RWPE2 (cell line): ENCODE data around the gene MRPS31.
"Not testable (repeated sequence)": the region's sequence is repeated elsewhere in the genome, so short reads cannot be mapped to it uniquely, and the experiment has no call there.

Experiments used
- ATAC-seq: fragments of 200-7000 bp; cut with Tn5 transposase; 3 replicates; pipeline ENCODE4 v1.9.1; 2021; ENCODE audit warnings: low read depth
- DNase-seq: peaks from one replicate; pipeline ENCODE4 v3.0.0-alpha.2; 2020; ENCODE audit warnings: low spot score
- H3K27ac ChIP-seq: fragments of 450-650 bp; 2 replicates; pipeline ENCODE4 v1.5.1; 2017; ENCODE audit warnings: mild to moderate bottlenecking; ENCODE audit not compliant: poor library complexity, severe bottlenecking
- H3K27me3 ChIP-seq: fragments of 250-450 bp; sonication (Bioruptor Pico); 2 replicates; pipeline ENCODE4 v1.5.1; 2021; ENCODE audit warnings: mild to moderate bottlenecking, moderate library complexity; ENCODE audit not compliant: insufficient read depth, poor library complexity, severe bottlenecking
- H3K36me3 ChIP-seq: fragments of 250-450 bp; sonication (Bioruptor Pico); 2 replicates; pipeline ENCODE4 v1.5.1; 2020; ENCODE audit warnings: low read depth, mild to moderate bottlenecking, moderate library complexity
- H3K4me1 ChIP-seq: fragments of 250-450 bp; sonication (Bioruptor Pico); 2 replicates; pipeline ENCODE4 v1.5.1; 2021; ENCODE audit warnings: mild to moderate bottlenecking, moderate library complexity; ENCODE audit not compliant: insufficient read depth, poor library complexity, severe bottlenecking
- H3K4me3 ChIP-seq: fragments of 250-450 bp; sonication (Bioruptor Pico); 2 replicates; pipeline ENCODE4 v1.5.1; 2021; ENCODE audit warnings: mild to moderate bottlenecking, moderate library complexity; ENCODE audit not compliant: severe bottlenecking
- H3K9me3 ChIP-seq: fragments of 250-450 bp; sonication (Bioruptor Pico); 2 replicates; pipeline ENCODE4 v1.5.1; 2021; ENCODE audit warnings: mild to moderate bottlenecking, moderate library complexity; ENCODE audit not compliant: severe bottlenecking
- CTCF ChIP-seq: fragments of 450-650 bp; IDR thresholded peaks from one replicate; pipeline ENCODE4 v1.5.1; 2017; ENCODE audit warnings: mild to moderate bottlenecking, moderate library complexity; ENCODE audit not compliant: poor library complexity, severe bottlenecking

The MRPS31 gene

GRCh38 chr13:40786568-40786996 lies 15.6 kb upstream of the MRPS31 start:
- no peak overlapping the region for H3K4me3 ChIP-seq
- ATAC-seq (no peak), DNase-seq (no peak)
- TF ChIP-seq CTCF = no peak
- no peaks in the 10 kb centered on the region for H3K36me3 ChIP-seq
- H3K4me1 ChIP-seq = no peaks in the 10 kb centered on the region
- no peaks in the 10 kb centered on the region for H3K27me3 ChIP-seq
- no peak overlapping the region for H3K27ac ChIP-seq
- no peaks in the 10 kb centered on the region for H3K9me3 ChIP-seq

DNA sequence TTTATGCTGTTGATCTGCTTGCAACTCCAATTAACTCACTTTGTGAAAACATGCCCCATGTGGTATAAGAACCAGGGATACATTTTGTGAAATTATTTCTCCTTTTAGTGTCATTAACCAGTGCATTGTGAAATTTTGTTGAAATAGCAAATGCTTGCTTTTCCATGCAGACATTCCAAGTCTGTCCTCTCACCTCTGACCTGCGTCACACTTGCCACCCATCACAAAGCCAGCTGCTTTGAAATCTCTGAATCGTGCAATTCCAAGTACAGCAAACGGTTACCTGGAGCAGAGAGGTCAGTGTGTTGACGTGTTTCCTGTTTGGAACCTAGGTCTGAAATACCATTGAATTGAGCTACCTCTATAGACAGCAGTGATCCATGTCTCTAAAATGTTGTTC lies 13.6 kb upstream of the MRPS31 start:
- no peak for ATAC-seq
- no peak for DNase-seq
- H3K4me3 ChIP-seq = no peak overlapping the region
- TF ChIP-seq CTCF = no peak
- H3K4me1 ChIP-seq = no peaks in the 10 kb centered on the region
- no peaks in the 10 kb centered on the region for H3K9me3 ChIP-seq
- H3K36me3 ChIP-seq = no peaks in the 10 kb centered on the region
- H3K27me3 ChIP-seq = no peaks in the 10 kb centered on the region
- no peak overlapping the region for H3K27ac ChIP-seq

DNA sequence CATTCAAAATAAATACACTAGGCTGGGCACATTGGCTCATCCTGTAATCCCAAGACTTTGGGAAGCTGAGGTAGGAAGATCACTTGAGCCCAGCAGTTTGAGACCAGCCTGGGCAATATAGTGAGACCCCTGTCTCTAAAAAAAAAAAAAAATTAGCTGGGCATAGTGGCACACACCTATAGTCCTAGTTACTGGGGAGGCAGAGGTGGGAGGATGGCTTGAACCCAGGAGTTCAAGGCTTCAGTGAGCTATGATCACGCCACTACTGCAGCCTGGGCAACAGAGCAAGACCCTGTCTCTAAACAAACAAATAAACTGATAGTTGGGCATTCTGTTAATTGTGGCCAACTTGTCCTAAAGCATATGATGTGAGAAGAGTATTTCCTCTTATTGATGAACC lies 12.0 kb upstream of the MRPS31 start:
- DNase-seq, H3K4me3 ChIP-seq, H3K27me3 ChIP-seq, H3K4me1 ChIP-seq, H3K36me3 ChIP-seq, H3K9me3 ChIP-seq, ATAC-seq, H3K27ac ChIP-seq: not testable (repeated sequence)

DNA sequence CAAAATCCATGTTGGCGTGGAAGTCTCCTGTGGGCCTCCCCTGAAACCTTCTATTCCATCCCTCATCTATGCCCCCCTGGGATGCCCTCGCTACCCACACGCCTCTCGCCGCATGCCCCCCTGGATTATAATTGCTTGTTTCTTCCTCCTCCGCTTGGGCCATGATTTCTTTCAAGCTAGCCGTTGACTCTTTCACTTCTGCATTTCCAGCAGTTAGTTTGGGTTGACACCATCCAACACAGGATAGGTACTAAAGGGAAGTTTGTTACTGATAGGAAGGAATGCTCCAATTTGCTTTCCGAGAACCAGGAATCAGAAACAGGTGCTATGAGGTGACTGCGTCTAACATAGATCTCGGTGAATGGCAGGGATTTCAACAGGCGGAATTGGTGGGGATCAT lies 10.7 kb upstream of the MRPS31 start:
- DNase-seq (no peak), ATAC-seq (no peak)
- Histone ChIP-seq H3K4me3 (no peak overlapping the region), H3K9me3 (no peaks in the 10 kb centered on the region), H3K4me1 (peaks cover 5% of the 10 kb centered on the region), H3K27me3 (no peaks in the 10 kb centered on the region), H3K36me3 (no peaks in the 10 kb centered on the region), H3K27ac (no peak overlapping the region)
- no peak for TF ChIP-seq CTCF

- Histone ChIP-seq H3K4me1 (peaks cover 6% of the 10 kb centered on the region), H3K36me3 (no peaks in the 10 kb centered on the region), H3K27me3 (no peaks in the 10 kb centered on the region), H3K27ac (no peak overlapping the region), H3K4me3 (no peak overlapping the region), H3K9me3 (no peaks in the 10 kb centered on the region)
- no peak for ATAC-seq
- no peak for TF ChIP-seq CTCF
- DNase-seq = no peak
Observed at GRCh38 chr13:40780822-40781401, 9.9 kb upstream of the MRPS31 start.
